GM23248 (cell line): ENCODE data around the gene CLCN4.

Experiments used
- EZH2 ChIP-seq: fragments of 200-600 bp; sonication (generic); IDR thresholded peaks from 2 replicates; pipeline ENCODE4 v1.6.1; 2018; ENCODE audit warnings: antibody characterized with exemption, mild to moderate bottlenecking; ENCODE audit not compliant: insufficient read depth, poor library complexity, severe bottlenecking
- EZH2phosphoT487 ChIP-seq: fragments of 200-600 bp; sonication (generic); IDR thresholded peaks from 2 replicates; pipeline ENCODE4 v1.6.1; 2018; ENCODE audit warnings: antibody characterized with exemption, moderate library complexity, mild to moderate bottlenecking, low read depth; ENCODE audit not compliant: insufficient read depth

DNA sequence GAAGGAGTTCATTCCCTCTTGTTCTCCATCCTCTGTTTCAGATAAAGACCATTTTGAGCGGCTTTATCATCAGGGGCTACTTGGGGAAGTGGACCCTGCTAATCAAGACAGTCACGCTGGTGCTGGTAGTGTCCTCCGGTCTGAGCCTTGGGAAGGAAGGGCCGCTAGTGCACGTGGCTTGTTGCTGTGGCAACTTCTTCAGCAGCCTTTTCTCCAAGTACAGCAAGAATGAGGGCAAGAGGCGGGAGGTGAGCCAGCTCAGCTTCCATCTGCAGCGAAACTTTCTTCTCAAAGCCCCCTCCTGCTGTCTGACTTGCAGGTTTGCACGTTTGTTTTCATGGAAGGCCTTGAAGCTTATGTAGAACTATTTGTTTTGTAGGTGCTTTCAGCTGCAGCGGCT lies 49.5 kb downstream of the CLCN4 start:
- TF ChIP-seq EZH2phosphoT487 (no peak), EZH2 (no peak)
